Germinal center (tissue), 1 donor: ENCODE measurements around the gene ARID3C.

Experiments used
- DNase-seq: peaks from one replicate; pipeline ENCODE4 v3.0.0; 2012; ENCODE audit warnings: mixed read lengths, low spot score

The ARID3C gene

GRCh38 chr9:34627716-34628655, 880 bp downstream of the ARID3C start:
- DNase-seq, result no peak

GRCh38 chr9:34625186-34625486, 3.7 kb downstream of the ARID3C start:
- no peak for DNase-seq

GRCh38 chr9:34624475-34625185, 4.2 kb downstream of the ARID3C start:
- DNase-seq, result no peak

GRCh38 chr9:34623374-34624235, 5.3 kb downstream of the ARID3C start:
- no peak for DNase-seq

- peak; percentile 96 for DNase-seq
Observed at GRCh38 chr9:34620061-34620994, 8.5 kb downstream of the ARID3C start, which contains the start of gene DCTN3. Gene DCTN3, minus strand, starts transcription at chr9:34620495. Its CDS starts 31 bp downstream, at chr9:34620464.

GRCh38 chr9:34615132-34615531, 13.7 kb downstream of the ARID3C start:
- DNase-seq, result no peak

- peak; percentile 85 for DNase-seq
Observed at GRCh38 chr9:34612788-34613390, 16.0 kb downstream of the ARID3C start.

GRCh38 chr9:34611811-34612787, 16.8 kb downstream of the ARID3C start, which contains the start of gene RPP25L:
Gene RPP25L, minus strand, starts transcription at chr9:34612097. Its CDS starts 801 bp downstream, at chr9:34611296.
- DNase-seq, result peak; percentile 93

GRCh38 chr9:34611251-34611810, 17.5 kb downstream of the ARID3C start:
- no peak for DNase-seq

- no peak for DNase-seq
Observed at GRCh38 chr9:34610434-34611206, 18.2 kb downstream of the ARID3C start.

GRCh38 chr9:34607331-34607730, 21.5 kb downstream of the ARID3C start:
- DNase-seq, result no peak

- no peak for DNase-seq
Observed at GRCh38 chr9:34606905-34607304, 22.0 kb downstream of the ARID3C start.

GRCh38 chr9:34606190-34606589, 22.7 kb downstream of the ARID3C start:
- no peak for DNase-seq

GRCh38 chr9:34603610-34604231, 25.1 kb downstream of the ARID3C start:
- DNase-seq, result peak; percentile 88

- DNase-seq, result no peak
Observed at GRCh38 chr9:34601937-34602573, 26.8 kb downstream of the ARID3C start.

GRCh38 chr9:34600908-34601307, 28.0 kb downstream of the ARID3C start:
- DNase-seq, result no peak

- DNase-seq, result no peak
Observed at GRCh38 chr9:34599546-34599945, 29.3 kb downstream of the ARID3C start.
